Skin epidermis (tissue), 12 donors: ENCODE data around the gene GLMP.

Source experiments
- H3K27ac ChIP-seq, 21 experiments: fragments of 200-600 bp; sonication (generic) in 11 of 21; one replicate each; pipeline ENCODE4 v1.5.0; 2020; ENCODE audit warnings: mild to moderate bottlenecking in 3 of 21, inconsistent platforms in 2 of 21, moderate library complexity in 2 of 21
- H3K4me3 ChIP-seq, 7 experiments: fragments of 200-600 bp; sonication (generic) in 2 of 7; one replicate each; pipeline ENCODE4 v1.5.0; 2020; ENCODE audit warnings: inconsistent platforms in 2 of 7, mild to moderate bottlenecking in 2 of 7, moderate library complexity in 1 of 7

The GLMP gene

GRCh38 chr1:156260896-156261295 is 34.6 kb downstream of the GLMP start:
- Histone ChIP-seq H3K27ac (peak overlapping the region in 7 of 21 experiments; percentile 4 to 46 (median 29)), H3K4me3 (no peak overlapping the region)

GRCh38 chr1:156259805-156260204 is 35.7 kb downstream of the GLMP start:
- peak overlapping the region in 2 of 21 experiments; percentile 29 to 32 for H3K27ac ChIP-seq
- no peak overlapping the region for H3K4me3 ChIP-seq

GRCh38 chr1:156258859-156259258 is 36.6 kb downstream of the GLMP start:
- Histone ChIP-seq H3K27ac (peak overlapping the region in 4 of 21 experiments; percentile 13 to 67 (median 23)), H3K4me3 (no peak overlapping the region)

- H3K27ac ChIP-seq = peak overlapping the region in 12 of 21 experiments; percentile 2 to 67 (median 33)
- H3K4me3 ChIP-seq = no peak overlapping the region
These were observed 37.8 kb downstream of the GLMP start for GRCh38 chr1:156257711-156258110.

DNA sequence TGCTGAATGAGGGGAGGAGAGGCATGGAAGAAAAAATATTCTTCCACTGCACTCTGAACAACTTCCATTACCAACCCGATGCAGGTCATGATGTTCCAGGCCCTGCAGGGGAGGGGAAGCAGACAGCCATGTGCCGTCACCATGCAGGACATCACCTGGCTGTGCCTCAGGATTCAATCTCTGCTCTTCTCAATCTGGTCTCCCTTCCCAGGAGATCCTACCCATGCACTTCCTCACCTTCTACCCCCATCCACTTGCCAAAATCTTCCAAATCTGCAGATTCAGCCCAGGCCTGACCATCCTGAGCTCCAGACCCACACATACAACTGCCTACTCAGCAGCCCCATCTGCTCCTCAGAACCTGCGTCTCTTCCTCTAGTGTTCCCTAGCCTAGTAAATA is 41.8 kb downstream of the GLMP start:
- no peak overlapping the region for H3K4me3 ChIP-seq
- H3K27ac ChIP-seq = no peak overlapping the region

GRCh38 chr1:156251527-156251926 is 44.0 kb downstream of the GLMP start:
- H3K4me3 ChIP-seq = no peak overlapping the region
- H3K27ac ChIP-seq = peak overlapping the region in 10 of 21 experiments; percentile 22 to 70 (median 48)

DNA sequence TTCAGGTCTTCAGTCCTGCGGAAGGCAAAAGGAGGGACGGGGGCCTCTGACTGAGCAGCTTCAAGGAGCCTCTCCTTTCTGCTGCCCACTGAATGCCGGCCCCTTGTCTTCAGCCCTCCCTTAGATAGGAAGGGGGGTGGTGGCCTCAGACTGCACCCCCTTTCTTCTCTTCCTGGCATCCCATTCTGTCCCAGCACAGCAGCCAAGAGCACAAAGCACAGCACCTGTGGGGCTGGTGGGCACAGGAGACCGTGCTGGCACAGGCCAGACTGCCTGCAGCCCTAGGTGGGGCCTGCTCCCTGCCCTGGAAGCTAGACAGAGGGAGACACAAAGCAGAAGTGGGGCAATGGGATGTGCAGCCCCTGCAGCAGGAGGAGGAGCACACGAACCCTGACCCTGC is 45.9 kb downstream of the GLMP start:
- Histone ChIP-seq H3K4me3 (no peak overlapping the region), H3K27ac (peak overlapping the region in 2 of 21 experiments; percentile 17 to 41)

DNA sequence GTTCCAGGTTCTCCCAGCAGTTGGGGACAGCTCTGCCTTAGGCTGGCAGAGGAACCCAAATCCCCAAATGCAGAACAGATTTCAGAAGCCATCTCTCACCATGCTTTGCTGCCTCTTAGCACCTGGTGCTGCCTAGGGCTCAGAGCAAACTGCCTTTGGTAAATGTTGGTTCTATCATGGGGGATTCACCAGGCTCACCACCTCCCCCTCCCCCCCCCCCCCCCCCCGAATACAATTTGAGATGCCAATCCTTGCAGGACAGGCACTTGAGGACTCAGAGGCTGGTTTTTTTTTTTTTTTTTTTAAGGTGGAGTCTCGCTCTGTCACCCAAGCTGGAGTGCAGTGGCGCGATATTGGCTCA is 47.2 kb downstream of the GLMP start:
- Histone ChIP-seq H3K27ac (peak overlapping the region in 4 of 21 experiments; percentile 16 to 40 (median 34)), H3K4me3 (no peak overlapping the region)

- Histone ChIP-seq H3K27ac (peak within 1 kb of the TSS in 5 of 21 experiments; percentile 20 to 40 (median 37)), H3K4me3 (no peak within 1 kb of the TSS)
These were observed 47.8 kb downstream of the GLMP start, which contains the start of gene PAQR6 for GRCh38 chr1:156247460-156248322. TSS of gene PAQR6 (minus strand) at chr1:156248056. CDS start at chr1:156246731, 1,325 bp downstream.

DNA sequence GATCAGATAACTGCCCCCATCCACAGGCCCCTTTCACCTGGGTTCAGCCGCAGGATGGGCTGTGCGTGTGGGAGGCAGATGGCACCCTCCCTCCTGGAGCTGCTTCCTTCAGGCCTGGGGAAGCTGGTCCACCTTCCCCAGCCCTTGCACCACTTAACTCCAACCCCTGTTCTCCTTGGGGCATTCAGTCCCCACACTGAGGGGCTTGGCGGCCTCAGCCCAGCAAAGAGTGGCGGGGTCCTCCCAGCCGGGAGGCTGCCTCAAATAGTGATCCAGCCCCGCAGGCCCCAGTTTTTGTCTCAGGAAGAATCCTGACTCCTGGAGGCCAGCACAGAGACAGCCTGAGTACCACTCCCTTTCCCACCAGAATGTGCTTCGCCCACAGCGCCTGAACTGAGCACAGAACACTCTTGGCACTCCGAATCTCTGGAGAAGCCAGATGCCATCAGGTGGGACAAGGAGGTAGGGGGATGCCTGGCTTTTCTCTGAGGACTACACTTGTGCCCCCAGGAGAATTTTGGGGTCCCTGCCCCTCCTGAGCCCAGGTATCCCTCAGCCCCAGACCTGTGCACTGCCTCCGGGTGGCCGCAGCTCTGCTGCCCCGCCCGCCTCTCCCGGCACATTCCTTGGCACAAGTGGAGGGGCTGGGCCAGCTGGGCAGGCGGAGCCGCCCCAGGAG is 48.6 kb downstream of the GLMP start:
- Histone ChIP-seq H3K27ac (peak overlapping the region in 1 of 21 experiments; percentile 37), H3K4me3 (no peak overlapping the region)

DNA sequence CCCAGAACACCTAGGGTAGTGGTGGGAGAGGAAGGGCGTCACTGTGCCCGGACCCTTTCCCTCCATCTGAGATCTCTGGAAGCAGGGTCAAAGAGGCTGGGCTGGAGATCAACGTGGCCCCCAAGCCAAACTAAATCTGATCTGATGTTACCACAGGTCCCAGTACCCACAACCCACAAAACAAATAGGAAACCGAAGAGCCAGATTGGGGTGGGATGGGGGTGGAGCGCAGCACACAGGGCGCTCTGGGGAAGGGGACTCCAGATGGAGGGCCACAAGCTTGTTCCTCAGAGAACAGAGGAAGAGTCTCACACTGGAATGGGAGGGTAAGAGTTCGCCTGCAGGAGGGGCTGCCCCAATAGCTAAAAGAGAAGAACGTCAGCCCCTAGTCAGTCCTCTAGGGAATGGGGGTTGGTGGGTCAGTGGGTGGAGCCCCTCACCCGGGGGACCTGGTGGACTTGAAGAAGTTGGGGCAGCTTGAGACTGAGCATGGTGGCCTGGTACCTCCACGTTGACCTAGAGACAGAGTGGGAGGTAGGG is 49.2 kb downstream of the GLMP start:
- Histone ChIP-seq H3K4me3 (peak overlapping the region in 4 of 7 experiments; percentile 4 to 26 (median 22)), H3K27ac (peak overlapping the region in 2 of 21 experiments; percentile 20 to 70)

DNA sequence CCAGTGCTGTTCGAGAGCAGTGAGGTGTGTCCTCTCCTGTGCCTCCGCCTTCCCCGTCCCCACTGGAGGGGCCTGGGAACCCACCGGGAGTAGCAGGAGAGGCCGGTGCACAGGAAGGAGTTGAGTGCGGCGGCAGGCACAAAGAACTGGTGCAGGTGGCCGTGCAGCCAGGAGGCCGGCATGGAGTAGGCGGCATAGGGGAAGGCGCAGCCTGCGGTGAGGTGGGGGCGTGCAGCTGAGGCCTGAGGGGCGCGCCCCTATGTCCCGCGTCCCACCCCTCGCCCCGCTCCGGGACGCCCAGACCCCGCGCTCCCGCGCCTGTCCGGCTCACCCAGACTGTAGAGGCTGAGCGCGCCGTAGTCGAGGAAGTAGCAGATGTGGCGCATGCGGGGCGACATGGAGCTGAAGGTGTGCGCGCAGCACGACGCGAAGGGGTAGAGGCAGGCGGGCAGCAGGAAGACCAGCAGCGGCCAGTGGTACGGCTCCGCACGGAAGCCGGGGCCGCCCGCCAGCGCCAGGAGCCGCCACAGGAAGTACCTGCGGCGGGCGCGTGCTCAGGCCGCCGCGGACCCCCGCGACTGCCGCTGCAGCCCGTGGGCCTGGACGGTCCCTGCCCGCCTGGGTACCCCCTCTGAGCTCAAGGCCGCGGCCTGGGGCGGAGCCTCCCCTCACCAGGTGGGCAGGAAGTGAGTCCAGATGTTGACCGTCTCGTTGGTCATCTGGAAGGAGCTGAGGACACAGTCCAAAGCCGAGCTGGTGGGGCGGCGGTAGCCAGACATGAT is 49.8 kb downstream of the GLMP start:
- H3K4me3 ChIP-seq = peak overlapping the region; percentile 4 to 26 (median 21)
- H3K27ac ChIP-seq = peak overlapping the region in 6 of 21 experiments; percentile 5 to 70 (median 35)

- H3K27ac ChIP-seq = peak overlapping the region in 1 of 21 experiments; percentile 41
These were observed 50.8 kb downstream of the GLMP start for GRCh38 chr1:156244712-156245111.

GRCh38 chr1:156244126-156244525 is 51.4 kb downstream of the GLMP start:
- H3K27ac ChIP-seq = no peak overlapping the region
- H3K4me3 ChIP-seq = no peak overlapping the region

More at GRCh38 chr1:156244712-156245111, 50.8 kb downstream of the GLMP start:
- H3K4me3 ChIP-seq = no peak overlapping the region

GRCh38 chr1:156242738-156243137 is 52.7 kb downstream of the GLMP start:
- no peak overlapping the region for H3K27ac ChIP-seq
- no peak overlapping the region for H3K4me3 ChIP-seq
